Measurements from ENCODE around the gene PTPRJ. TPM values are rescaled to one million over a fixed set of nuclear protein-coding genes. Genes with fewer than 3 reads are reported as not detected.

The PTPRJ gene
- total RNA-seq, 1 experiment from 2014 or later, result 10.5 TPM

DNA sequence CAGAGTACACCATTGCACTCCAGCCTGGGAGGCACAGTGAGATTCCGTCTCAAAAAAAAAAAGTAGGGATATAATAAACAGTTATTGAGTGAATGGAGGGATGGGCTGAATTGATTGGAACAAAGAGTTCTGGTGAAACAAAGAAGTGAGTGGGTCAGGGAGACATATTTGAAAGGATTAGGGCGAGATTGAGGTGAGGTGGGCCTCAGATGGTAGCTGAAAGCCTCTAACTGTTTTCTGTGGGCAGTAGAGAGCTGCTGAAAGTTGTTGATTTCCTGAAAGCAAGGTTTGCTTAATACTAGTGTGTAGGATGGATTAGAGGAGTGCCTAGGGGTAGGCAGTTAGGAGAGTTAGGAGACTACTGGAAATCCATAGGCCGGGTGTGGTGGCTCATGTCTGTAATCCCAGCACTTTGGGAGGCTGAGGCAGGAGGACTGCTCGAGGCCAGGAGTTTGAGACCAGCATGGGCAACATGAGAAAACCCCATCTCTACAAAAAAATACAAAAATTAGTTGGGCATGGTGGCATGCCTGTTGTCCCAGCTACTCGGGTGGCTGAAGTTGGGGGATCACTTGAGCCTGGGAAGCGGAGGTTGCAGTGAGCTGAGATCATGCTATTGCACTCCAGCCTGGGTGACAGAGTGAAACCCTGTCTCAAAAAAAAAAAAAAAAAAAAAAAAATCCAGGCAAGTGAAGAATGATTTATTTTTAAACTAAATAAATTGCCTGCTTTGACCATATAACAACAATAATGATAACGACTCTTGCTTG is 41.4 kb upstream of the PTPRJ start:
- H3K9ac ChIP-seq (ENCODE audit: low read length), result no peak overlapping the region
- H3K4me1 ChIP-seq (ENCODE audit: insufficient read depth, low read length), result peaks cover 10% of the 10 kb centered on the region; the same call in 1 of the 2 replicates
- no peaks in the 10 kb centered on the region for H3F3A ChIP-seq (ENCODE audit: low read length, unreplicated experiment)
- TF ChIP-seq CTCF (conservative IDR thresholded peaks at IDR 0.05; ENCODE audit: low read depth, low read length) (no peak), EZH2 (IDR thresholded peaks at IDR 0.05; ENCODE audit: low read length, unreplicated experiment) (no peak), EZH2phosphoT487 (IDR thresholded peaks at IDR 0.05; ENCODE audit: borderline replicate concordance, low read length) (no peak)
- H2AFZ ChIP-seq (ENCODE audit: low read length), result no peak overlapping the region
- POLR2A ChIA-PET (ENCODE audit: unreplicated experiment), result no interaction called here
- intact Hi-C loops (cut with micrococcal nuclease), result no loop called here
- H4K20me1 ChIP-seq (ENCODE audit: low read length), result no peaks in the 10 kb centered on the region
- BruUV-seq (replicated peaks), result no TSS peak
- ATAC-seq, result no peak
- no peaks in the 10 kb centered on the region; the same call in 1 of the 2 replicates for H3K36me3 ChIP-seq (ENCODE audit: low read depth, low read length)
- H3K79me2 ChIP-seq (ENCODE audit: low read length), result no peaks in the 10 kb centered on the region
- H3K27ac ChIP-seq (ENCODE audit: low read length), result no peak overlapping the region
- H3K9me3 ChIP-seq (ENCODE audit: low read length), result no peaks in the 10 kb centered on the region
- no peak for DNase-seq
- no peaks in the 10 kb centered on the region for H3K27me3 ChIP-seq (ENCODE audit: low read length)
- CTCF ChIA-PET, result interaction anchor here (1.7 kb wide), 1 partner anchor 170 kb away, joined by 5 read pairs; no protein-coding TSS in a partner anchor
- H3K9me2 ChIP-seq (replicated peaks; ENCODE audit: low read length), result no peaks in the 10 kb centered on the region
- H3K4me3 ChIP-seq (ENCODE audit: low read length), result no peak overlapping the region
- H3K4me2 ChIP-seq (ENCODE audit: low read length), result no peak overlapping the region

GRCh38 chr11:47940904-47941649 is 39.3 kb upstream of the PTPRJ start:
- Histone ChIP-seq H4K20me1 (ENCODE audit: low read length) (no peaks in the 10 kb centered on the region), H3K9ac (ENCODE audit: low read length) (no peak overlapping the region), H3K4me2 (ENCODE audit: low read length) (no peak overlapping the region), H3K4me1 (ENCODE audit: insufficient read depth, low read length) (peaks cover 25% of the 10 kb centered on the region), H3K27ac (ENCODE audit: low read length) (no peak overlapping the region), H3K36me3 (ENCODE audit: low read depth, low read length) (no peaks in the 10 kb centered on the region), H3K9me2 (replicated peaks; ENCODE audit: low read length) (no peaks in the 10 kb centered on the region), H3K4me3 (ENCODE audit: low read length) (no peak overlapping the region), H3K9me3 (ENCODE audit: low read length) (no peaks in the 10 kb centered on the region), H3K79me2 (ENCODE audit: low read length) (no peaks in the 10 kb centered on the region), H3F3A (ENCODE audit: low read length, unreplicated experiment) (no peaks in the 10 kb centered on the region), H2AFZ (ENCODE audit: low read length) (no peak overlapping the region), H3K27me3 (ENCODE audit: low read length) (no peaks in the 10 kb centered on the region)
- TF ChIP-seq EZH2 (IDR thresholded peaks at IDR 0.05; ENCODE audit: low read length, unreplicated experiment) (no peak), EZH2phosphoT487 (IDR thresholded peaks at IDR 0.05; ENCODE audit: borderline replicate concordance, low read length) (no peak), CTCF (conservative IDR thresholded peaks at IDR 0.05; ENCODE audit: low read depth, low read length) (no peak)
- intact Hi-C loops (cut with micrococcal nuclease), result no loop called here
- ATAC-seq (no peak), DNase-seq (no peak)
- POLR2A ChIA-PET (ENCODE audit: unreplicated experiment), result no interaction called here
- no TSS peak for BruUV-seq (replicated peaks)
- CTCF ChIA-PET, result no interaction called here
